Keratinocyte (primary cell): ENCODE data around the gene ZNF526. TPM values are rescaled to one million over a fixed set of nuclear protein-coding genes. Genes with fewer than 3 reads are reported as not detected.

ENCODE experiments used
- DNase-seq: peaks from one replicate; pipeline ENCODE4 v3.0.0-alpha.2; 2011; ENCODE audit warnings: low read depth, missing footprints, low spot score
- FAIRE-seq: peaks from 2 replicates; lab custom pipeline; 2011; peaks lifted over from hg19 to GRCh38; lab: Jason Lieb, UNC
- H2AFZ ChIP-seq: 2 replicates; pipeline ENCODE4 v1.6.0; 2012; ENCODE audit warnings: low read length, control low read depth, inconsistent platforms; ENCODE audit not compliant: control insufficient read depth
- H3K27ac ChIP-seq: 2 replicates; pipeline ENCODE4 v1.5.1; 2011; ENCODE audit warnings: low read length; ENCODE audit not compliant: control insufficient read depth, insufficient read depth
- H3K27me3 ChIP-seq: 3 replicates; pipeline ENCODE4 v1.6.0; 2011; ENCODE audit warnings: low read length; ENCODE audit not compliant: control insufficient read depth, insufficient read depth; ENCODE audit errors: extremely low read depth
- H3K36me3 ChIP-seq, 2 experiments: 2 replicates in 1 of 2; 3 replicates in 1 of 2; pipeline ENCODE4 v1.5.1; 2011; ENCODE audit warnings: low read length in 2 of 2, mild to moderate bottlenecking in 1 of 2; ENCODE audit not compliant: control insufficient read depth in 2 of 2, insufficient read depth in 2 of 2; ENCODE audit errors: extremely low read depth in 1 of 2
- H3K4me1 ChIP-seq: 3 replicates; pipeline ENCODE4 v1.5.1; 2011; ENCODE audit warnings: low read length; ENCODE audit not compliant: control insufficient read depth, insufficient read depth; ENCODE audit errors: extremely low read depth
- H3K4me2 ChIP-seq: 3 replicates; pipeline ENCODE4 v1.6.0; 2011; ENCODE audit warnings: low read depth, low read length; ENCODE audit not compliant: control insufficient read depth, insufficient read depth; ENCODE audit errors: extremely low read depth
- H3K4me3 ChIP-seq, 3 experiments: fragments of 200-600 bp in 1 of 3; sonication (generic) in 1 of 3; 2 replicates in 2 of 3; 3 replicates in 1 of 3; pipeline ENCODE4 v1.5.1; 2011 to 2016; ENCODE audit warnings: low read length in 3 of 3, mild to moderate bottlenecking in 3 of 3, control low read depth in 2 of 3, inconsistent platforms in 1 of 3, low read depth in 1 of 3, mixed read lengths in 1 of 3, mixed run types in 1 of 3, moderate library complexity in 1 of 3; ENCODE audit not compliant: control insufficient read depth in 2 of 3, insufficient read depth in 2 of 3; ENCODE audit errors: extremely low read depth in 1 of 3
- H3K79me2 ChIP-seq: 2 replicates; pipeline ENCODE4 v1.6.0; 2012; ENCODE audit warnings: low read length; ENCODE audit not compliant: control insufficient read depth, insufficient read depth
- H3K9ac ChIP-seq: 3 replicates; pipeline ENCODE4 v1.6.0; 2011; ENCODE audit warnings: low read length; ENCODE audit not compliant: control insufficient read depth, insufficient read depth; ENCODE audit errors: extremely low read depth
- H3K9me1 ChIP-seq: 3 replicates; pipeline ENCODE4 v1.6.0; 2011; ENCODE audit warnings: low read length; ENCODE audit not compliant: control insufficient read depth, insufficient read depth; ENCODE audit errors: extremely low read depth
- H3K9me3 ChIP-seq: 2 replicates; pipeline ENCODE4 v1.5.1; 2012; ENCODE audit warnings: low read depth, low read length; ENCODE audit not compliant: control insufficient read depth
- H4K20me1 ChIP-seq: 3 replicates; pipeline ENCODE4 v1.6.0; 2011; ENCODE audit warnings: low read length; ENCODE audit not compliant: control insufficient read depth, insufficient read depth; ENCODE audit errors: extremely low read depth
- EZH2 ChIP-seq: IDR thresholded peaks from one replicate; pipeline ENCODE4 v1.6.1; 2012; ENCODE audit warnings: inconsistent platforms, mild to moderate bottlenecking, low read length, moderate library complexity
- dilution Hi-C: fragments of 300-500 bp; cut with MboI; formaldehyde crosslinking; loops from one replicate; pipeline ENCODE4 v1.7.0; 2020; ENCODE audit warnings: low sequenced_read_pairs; ENCODE audit not compliant: extremely low pct_ligation_motif_present
- polyA plus RNA-seq, 5 experiments: library from polyadenylated mRNA; depleted of rRNA in 3 of 5; stranded (reverse) in 3 of 5; stranded (forward) in 1 of 5; unstranded in 1 of 5; fragments of >200 nt; gene quantifications; 1 replicate in 1 of 5; 2 replicates in 3 of 5; 3 replicates in 1 of 5; pipeline versions ENCODE4 v1.2.1 to v1.2.3, GENCODE V29; 2011 to 2012; ENCODE audit warnings: missing spikeins in 2 of 5, low read depth in 1 of 5, low replicate concordance in 1 of 5
- TF ChIP-seq, protein P1 (sequence below), 3 experiments: IDR thresholded peaks in 1 of 3; conservative IDR thresholded peaks in 1 of 3; optimal IDR thresholded peaks in 1 of 3; 2 replicates in 2 of 3; 3 replicates in 1 of 3; pipeline versions ENCODE3 to v1.5.1; 2011; ENCODE audit warnings: low read length in 3 of 3, mild to moderate bottlenecking in 3 of 3, moderate library complexity in 2 of 3, control low read depth in 1 of 3, inconsistent platforms in 1 of 3; ENCODE audit not compliant: insufficient read depth in 2 of 3; ENCODE audit errors: extremely low read depth in 1 of 3

Gene ZNF526
- polyA plus RNA-seq, 1 donor (not counting 4 experiments of a cell fraction or from before 2014, with no cell fraction given) = 5.4 TPM

DNA sequence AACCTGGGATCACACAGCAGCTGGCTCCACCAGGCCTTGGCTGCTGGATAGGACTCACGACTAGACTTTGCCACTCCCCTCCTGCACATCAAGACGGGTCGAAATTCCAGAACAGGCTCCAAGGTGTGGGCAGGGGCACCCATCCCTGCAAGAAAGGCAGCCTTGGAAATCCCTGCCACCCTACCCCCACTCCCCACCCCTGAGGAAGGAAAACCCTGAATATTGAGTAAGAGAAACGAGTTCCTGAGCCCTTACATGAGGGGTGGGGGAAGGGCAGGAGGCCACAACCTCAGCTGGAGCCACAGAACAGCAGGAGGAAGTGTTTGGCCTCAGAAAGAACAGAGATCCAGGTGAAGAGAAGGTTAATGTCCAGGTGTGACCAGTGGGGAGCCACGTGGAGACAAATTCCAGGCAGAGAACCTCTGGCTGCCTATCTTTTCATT is 22.7 kb upstream of the ZNF526 start:
- dilution Hi-C loops = no loop called here
- Histone ChIP-seq H3K27ac (no peak overlapping the region), H3K79me2 (peaks cover 3% of the 10 kb centered on the region), H3K9me1 (no peaks in the 10 kb centered on the region), H3K9me3 (peaks cover 2% of the 10 kb centered on the region), H3K4me2 (no peak overlapping the region), H3K27me3 (no peaks in the 10 kb centered on the region), H2AFZ (no peak overlapping the region), H3K4me1 (peaks cover 34% of the 10 kb centered on the region), H3K36me3 (peaks cover 29 to 38% of the 10 kb centered on the region in 2 experiments), H3K4me3 (no peak overlapping the region), H4K20me1 (no peaks in the 10 kb centered on the region), H3K9ac (no peak overlapping the region)
- no peak for FAIRE-seq
- TF ChIP-seq, protein P1, sequence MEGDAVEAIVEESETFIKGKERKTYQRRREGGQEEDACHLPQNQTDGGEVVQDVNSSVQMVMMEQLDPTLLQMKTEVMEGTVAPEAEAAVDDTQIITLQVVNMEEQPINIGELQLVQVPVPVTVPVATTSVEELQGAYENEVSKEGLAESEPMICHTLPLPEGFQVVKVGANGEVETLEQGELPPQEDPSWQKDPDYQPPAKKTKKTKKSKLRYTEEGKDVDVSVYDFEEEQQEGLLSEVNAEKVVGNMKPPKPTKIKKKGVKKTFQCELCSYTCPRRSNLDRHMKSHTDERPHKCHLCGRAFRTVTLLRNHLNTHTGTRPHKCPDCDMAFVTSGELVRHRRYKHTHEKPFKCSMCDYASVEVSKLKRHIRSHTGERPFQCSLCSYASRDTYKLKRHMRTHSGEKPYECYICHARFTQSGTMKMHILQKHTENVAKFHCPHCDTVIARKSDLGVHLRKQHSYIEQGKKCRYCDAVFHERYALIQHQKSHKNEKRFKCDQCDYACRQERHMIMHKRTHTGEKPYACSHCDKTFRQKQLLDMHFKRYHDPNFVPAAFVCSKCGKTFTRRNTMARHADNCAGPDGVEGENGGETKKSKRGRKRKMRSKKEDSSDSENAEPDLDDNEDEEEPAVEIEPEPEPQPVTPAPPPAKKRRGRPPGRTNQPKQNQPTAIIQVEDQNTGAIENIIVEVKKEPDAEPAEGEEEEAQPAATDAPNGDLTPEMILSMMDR (optimal IDR thresholded peaks at IDR 0.05 in 1 of 3, IDR thresholded peaks at IDR 0.05 in 1 of 3, conservative IDR thresholded peaks at IDR 0.05 in 1 of 3; ENCODE audit: extremely low read depth in 1 of 3, insufficient read depth in 2 of 3, low read length in 3 of 3) = no peak
- no peak for TF ChIP-seq EZH2
- DNase-seq = no peak

DNA sequence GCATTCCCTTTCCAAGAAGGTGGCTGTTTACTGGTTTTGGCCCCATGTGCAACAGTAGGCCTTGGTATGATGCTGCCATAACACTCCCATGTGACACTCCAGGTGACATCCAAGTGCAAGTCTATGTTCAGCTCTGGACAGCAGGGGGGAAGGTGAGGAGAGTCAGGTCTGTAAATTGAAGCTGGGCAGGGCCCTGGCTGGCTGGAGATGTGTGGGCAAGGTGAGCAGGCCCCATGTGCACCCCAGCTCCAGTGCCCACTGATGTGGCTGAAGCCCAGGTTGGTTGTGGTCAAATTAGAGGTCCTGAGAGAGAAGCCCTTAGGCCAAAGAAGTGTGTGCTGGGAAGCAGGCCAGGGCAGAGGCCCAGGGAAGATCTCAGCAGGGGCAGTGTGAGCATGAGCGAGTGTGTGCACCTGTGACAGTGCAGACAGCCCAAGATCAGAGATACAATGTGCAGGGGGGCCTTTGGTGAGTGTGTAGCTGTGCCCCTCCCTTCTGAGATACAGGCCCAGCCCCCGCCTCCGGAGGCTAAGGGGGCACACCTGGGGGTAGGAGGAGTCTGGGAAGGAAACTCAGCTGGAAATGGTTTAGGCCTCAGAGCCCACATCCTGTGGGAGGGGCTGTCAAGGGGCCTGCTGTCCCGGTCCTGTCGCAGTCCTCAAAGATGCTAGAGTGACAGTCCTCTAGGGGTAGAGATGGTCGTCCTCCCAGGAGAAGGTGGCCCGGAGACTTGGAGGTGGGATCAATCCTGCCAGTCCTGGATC is 21.3 kb upstream of the ZNF526 start:
- H3K4me2 ChIP-seq = peak overlapping the region; percentile 4
- H3K79me2 ChIP-seq = peaks cover 16% of the 10 kb centered on the region
- H3K27me3 ChIP-seq = no peaks in the 10 kb centered on the region
- dilution Hi-C loops = no loop called here
- H2AFZ ChIP-seq = no peak overlapping the region
- H4K20me1 ChIP-seq = no peaks in the 10 kb centered on the region
- H3K9ac ChIP-seq = peak overlapping the region; percentile 45
- FAIRE-seq (peak; percentile 69), DNase-seq (no peak)
- peaks cover 37 to 52% of the 10 kb centered on the region in 2 experiments for H3K36me3 ChIP-seq
- H3K27ac ChIP-seq = peak overlapping the region; percentile 42
- H3K4me1 ChIP-seq = peaks cover 31% of the 10 kb centered on the region
- no peaks in the 10 kb centered on the region for H3K9me1 ChIP-seq
- TF ChIP-seq, protein P1 (optimal IDR thresholded peaks at IDR 0.05 in 1 of 3, IDR thresholded peaks at IDR 0.05 in 1 of 3, conservative IDR thresholded peaks at IDR 0.05 in 1 of 3; ENCODE audit: extremely low read depth in 1 of 3, insufficient read depth in 2 of 3, low read length in 3 of 3) = no peak
- no peak for TF ChIP-seq EZH2
- H3K9me3 ChIP-seq = no peaks in the 10 kb centered on the region
- no peak overlapping the region for H3K4me3 ChIP-seq
